BLaER1 treated with 17β-estradiol and CSF1 and Interleukin-3, amounts not matched to agents 10 nM and 100 nM (cell line): Measurements from ENCODE around the gene LTC4S.

ENCODE experiments used
- H3K27ac ChIP-seq, 11 experiments: shearing (Covaris generic); formaldehyde crosslinking; 2 replicates each; pipeline ENCODE4 v1.8.1; 2022
- H3K27me3 ChIP-seq, 11 experiments: shearing (Covaris generic); formaldehyde crosslinking; 2 replicates each; pipeline ENCODE4 v1.8.1; 2022
- H3K36me3 ChIP-seq, 11 experiments: shearing (Covaris generic); formaldehyde crosslinking; 2 replicates each; pipeline ENCODE4 v1.8.1; 2022
- H3K4me1 ChIP-seq, 10 experiments: shearing (Covaris generic); formaldehyde crosslinking; 2 replicates each; pipeline ENCODE4 v1.8.1; 2022
- H3K4me2 ChIP-seq, 11 experiments: shearing (Covaris generic); formaldehyde crosslinking; 2 replicates each; pipeline ENCODE4 v1.8.1; 2022
- H3K4me3 ChIP-seq, 10 experiments: shearing (Covaris generic); formaldehyde crosslinking; 2 replicates each; pipeline ENCODE4 v1.8.1; 2022
- H3K9ac ChIP-seq, 11 experiments: shearing (Covaris generic); formaldehyde crosslinking; 2 replicates each; pipeline ENCODE4 v1.8.1; 2022
- H3K9me3 ChIP-seq, 11 experiments: shearing (Covaris generic); formaldehyde crosslinking; replicated peaks in 1 of 11; 2 replicates each; pipeline ENCODE4 v1.8.1; 2022
- H4K20me1 ChIP-seq, 11 experiments: shearing (Covaris generic); formaldehyde crosslinking; 2 replicates each; pipeline ENCODE4 v1.8.1; 2022
- Cebpa-rat ChIP-seq, 11 experiments: shearing (Covaris generic); IDR thresholded peaks; 2 replicates each; pipeline ENCODE4 v1.8.1; 2022

LTC4S gene

DNA sequence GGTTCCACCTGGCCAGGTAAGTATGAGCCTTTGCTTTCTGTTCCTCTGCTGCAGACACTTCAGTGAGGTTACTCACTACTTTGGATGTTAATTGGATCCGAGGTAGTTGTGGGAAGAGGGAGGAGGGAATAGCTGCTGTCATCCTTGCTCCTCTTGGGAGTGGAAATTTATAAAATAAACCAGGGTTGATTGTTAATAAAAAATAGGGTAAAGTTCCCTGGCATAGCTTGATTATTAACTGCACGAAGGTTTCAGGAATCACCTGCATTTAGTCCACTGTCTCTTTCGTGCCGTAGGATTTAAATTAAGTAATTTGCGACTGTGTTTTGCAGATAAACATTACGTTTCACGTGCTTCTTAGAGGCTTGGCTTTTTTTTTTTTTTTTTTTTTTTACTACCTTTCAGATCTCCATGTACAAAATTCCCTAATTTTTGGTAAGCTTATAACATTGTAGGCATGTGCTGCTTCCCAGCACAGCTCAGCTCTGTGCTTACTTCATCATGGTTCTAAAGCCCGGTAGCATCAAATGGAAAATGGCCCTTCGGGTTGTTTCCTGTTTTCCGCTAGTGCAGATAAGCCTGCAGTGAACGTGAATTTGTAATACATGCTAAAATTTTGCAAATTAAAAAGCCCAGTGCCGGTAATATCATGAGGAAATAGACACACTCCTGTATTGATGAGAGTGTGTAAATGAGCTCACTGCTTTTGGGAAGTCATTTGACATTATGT, 26.9 kb upstream of the LTC4S start:
- H3K4me2 ChIP-seq: peak overlapping the region in 5 of 11 experiments; percentile 72 to 91 (median 72); a peak in 9 of 22 replicates
- TF ChIP-seq Cebpa-rat (IDR thresholded peaks at IDR 0.05): no peak
- no peak overlapping the region for H3K4me3 ChIP-seq
- H4K20me1 ChIP-seq: peaks cover 84 to 100% (median 94%) of the 10 kb centered on the region in 11 experiments
- H3K36me3 ChIP-seq: peaks cover 52 to 86% (median 80%) of the 10 kb centered on the region in 11 experiments
- H3K4me1 ChIP-seq: peaks cover 12 to 98% (median 65%) of the 10 kb centered on the region in 10 experiments
- H3K27ac ChIP-seq: peak overlapping the region in 2 of 11 experiments; percentile 6 to 62; a peak in 3 of 22 replicates
- no peaks in the 10 kb centered on the region for H3K9me3 ChIP-seq
- H3K27me3 ChIP-seq: no peaks in the 10 kb centered on the region
- peak overlapping the region in 4 of 11 experiments; percentile 29 to 59 (median 38); a peak in 3 of 22 replicates for H3K9ac ChIP-seq

DNA sequence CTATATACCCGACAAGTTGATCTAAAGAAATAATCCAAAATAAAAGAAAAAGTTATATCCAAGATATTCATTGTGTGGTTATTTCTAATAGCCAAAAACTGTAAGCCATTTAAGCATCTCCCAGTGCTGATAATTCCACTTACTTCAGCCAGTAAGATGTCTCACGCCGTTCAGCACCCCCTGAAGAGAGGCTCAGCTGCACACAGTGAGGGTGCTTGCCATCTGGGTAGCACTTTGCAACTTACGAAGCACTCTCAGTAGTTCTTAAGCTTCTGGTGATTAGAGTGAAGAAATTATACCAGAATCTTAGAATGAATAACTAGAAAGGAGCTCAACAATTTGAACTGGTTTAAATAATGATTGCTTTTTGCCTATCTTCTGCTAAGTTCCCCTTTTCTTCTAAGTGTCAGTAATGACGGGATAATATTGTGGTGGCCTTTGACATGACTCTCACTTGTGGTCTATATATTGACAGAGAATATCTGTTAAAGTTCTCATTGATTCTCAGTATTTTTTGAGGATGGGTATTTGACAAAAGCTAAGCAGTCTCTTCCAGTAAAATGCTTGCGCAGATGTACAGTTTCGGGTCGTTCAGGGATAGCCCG, 26.2 kb upstream of the LTC4S start:
- no peak overlapping the region for H3K4me3 ChIP-seq
- H4K20me1 ChIP-seq: peaks cover 80 to 99% (median 91%) of the 10 kb centered on the region in 11 experiments
- no peak overlapping the region for H3K9ac ChIP-seq
- H3K27ac ChIP-seq: no peak overlapping the region
- H3K36me3 ChIP-seq: peaks cover 59 to 93% (median 87%) of the 10 kb centered on the region in 11 experiments
- TF ChIP-seq Cebpa-rat (IDR thresholded peaks at IDR 0.05): no peak
- peak overlapping the region in 4 of 11 experiments; percentile 6 to 91 (median 76); a peak in 7 of 22 replicates for H3K4me2 ChIP-seq
- H3K4me1 ChIP-seq: peaks cover 5 to 91% (median 58%) of the 10 kb centered on the region in 10 experiments
- no peaks in the 10 kb centered on the region for H3K27me3 ChIP-seq
- no peaks in the 10 kb centered on the region for H3K9me3 ChIP-seq

DNA sequence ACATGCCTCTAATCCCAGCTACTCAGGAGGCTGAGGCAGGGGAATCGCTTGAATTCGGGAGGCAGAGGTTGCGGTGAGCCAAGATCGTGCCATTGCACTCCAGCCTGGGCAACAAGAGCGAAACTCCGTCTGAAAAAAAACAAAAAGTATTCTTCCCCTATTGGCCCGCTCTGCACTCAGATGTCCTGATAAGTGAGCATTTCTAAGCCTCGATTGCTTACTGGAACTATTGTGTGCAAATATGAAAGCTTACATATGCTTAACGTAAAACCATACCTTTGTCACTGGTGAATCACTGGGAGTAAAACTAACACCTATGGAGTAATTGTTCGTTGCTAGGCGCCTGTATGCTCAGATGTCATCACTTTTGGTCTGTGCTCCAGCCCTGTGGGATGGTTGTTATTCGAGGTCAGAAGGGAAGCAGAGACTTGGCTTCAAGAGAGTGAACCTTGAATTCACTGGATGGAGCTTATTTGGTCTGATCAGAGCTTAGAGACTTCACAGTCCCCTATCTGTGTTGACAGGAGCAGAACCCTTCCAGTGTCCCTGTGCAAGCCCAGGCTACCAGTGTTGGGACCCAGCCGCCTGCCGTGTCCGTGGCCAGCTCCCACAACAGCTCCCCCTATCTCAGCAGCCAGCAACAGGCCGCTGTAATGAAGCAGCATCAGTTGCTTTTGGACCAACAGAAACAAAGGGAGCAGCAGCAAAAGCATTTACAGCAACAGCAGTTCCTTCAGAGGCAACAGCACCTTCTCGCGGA, 25.3 kb upstream of the LTC4S start:
- Histone ChIP-seq H3K4me2 (peak overlapping the region in 6 of 11 experiments; percentile 6 to 91 (median 59); a peak in 8 of 22 replicates), H3K4me3 (no peak overlapping the region), H3K9ac (0 out of 22 replicates have a peak overlapping the region, but pooled peaks of 1 of the 11 experiments have one; percentile 1), H3K36me3 (peaks cover 68 to 100% (median 96%) of the 10 kb centered on the region in 11 experiments), H3K9me3 (no peaks in the 10 kb centered on the region), H4K20me1 (peaks cover 71 to 98% (median 86%) of the 10 kb centered on the region in 11 experiments), H3K4me1 (peaks cover 0 to 82% (median 49%) of the 10 kb centered on the region in 10 experiments; a peak in 19 of 20 replicates), H3K27ac (no peak overlapping the region), H3K27me3 (no peaks in the 10 kb centered on the region)
- no peak for TF ChIP-seq Cebpa-rat (IDR thresholded peaks at IDR 0.05)

DNA sequence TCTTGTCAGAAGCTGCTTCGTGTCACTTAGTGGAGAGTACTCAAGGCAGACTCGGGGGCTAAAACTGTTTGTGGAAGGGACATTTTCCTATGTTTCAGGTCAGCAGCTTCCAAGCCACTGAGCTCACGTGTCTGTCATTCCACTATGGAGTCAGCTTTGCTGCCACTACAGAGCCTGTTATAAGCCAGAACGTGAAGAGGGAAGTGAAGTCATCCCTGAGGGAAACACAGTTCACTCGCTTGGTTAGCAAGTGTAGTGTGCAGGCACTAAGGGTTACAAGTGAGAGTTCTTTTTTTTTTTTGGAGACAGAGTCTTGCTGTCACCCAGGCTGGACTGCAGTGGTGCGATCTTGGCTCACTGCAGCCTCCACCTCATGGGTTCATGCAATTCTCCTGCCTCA, 24.5 kb upstream of the LTC4S start:
- Histone ChIP-seq H3K4me2 (peak overlapping the region in 8 of 11 experiments; percentile 6 to 67 (median 46); a peak in 13 of 22 replicates), H3K27me3 (no peaks in the 10 kb centered on the region), H4K20me1 (peaks cover 63 to 97% (median 82%) of the 10 kb centered on the region in 11 experiments), H3K9me3 (no peaks in the 10 kb centered on the region), H3K4me3 (no peak overlapping the region), H3K9ac (peak overlapping the region in 2 of 11 experiments; percentile 1 to 25; a peak in 1 of 22 replicates), H3K4me1 (peaks cover 0 to 74% (median 44%) of the 10 kb centered on the region in 10 experiments; a peak in 16 of 20 replicates), H3K36me3 (peaks cover 76 to 100% (median 98%) of the 10 kb centered on the region in 11 experiments), H3K27ac (0 out of 22 replicates have a peak overlapping the region, but pooled peaks of 1 of the 11 experiments have one; percentile 2)
- TF ChIP-seq Cebpa-rat (IDR thresholded peaks at IDR 0.05): no peak

DNA sequence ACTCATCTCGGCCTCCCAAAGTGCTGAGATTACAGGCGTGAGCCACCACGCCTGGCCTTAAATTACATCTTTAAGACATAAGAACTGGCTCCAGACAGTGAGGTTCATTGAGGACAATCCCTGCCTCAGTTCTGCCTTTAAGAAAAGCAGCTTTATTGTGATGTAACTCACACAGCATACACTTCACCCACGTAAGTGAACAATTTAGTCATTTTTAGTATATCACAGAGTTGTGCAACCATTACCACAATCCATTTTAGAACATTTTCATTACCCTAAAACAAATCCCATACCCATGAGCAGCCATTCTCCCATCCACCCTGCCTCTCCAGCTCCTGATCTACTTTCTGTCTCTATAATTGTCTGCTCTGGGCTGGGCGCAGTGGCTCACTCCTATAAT, 24.0 kb upstream of the LTC4S start:
- H3K36me3 ChIP-seq: peaks cover 81 to 100% (median 100%) of the 10 kb centered on the region in 11 experiments
- H3K27me3 ChIP-seq: no peaks in the 10 kb centered on the region
- H4K20me1 ChIP-seq: peaks cover 61 to 98% (median 82%) of the 10 kb centered on the region in 11 experiments
- no peak overlapping the region for H3K4me3 ChIP-seq
- peak overlapping the region in 1 of 11 experiments; percentile 25; a peak in 1 of 22 replicates for H3K9ac ChIP-seq
- H3K4me1 ChIP-seq: peaks cover 0 to 69% (median 41%) of the 10 kb centered on the region in 10 experiments; a peak in 16 of 20 replicates
- H3K4me2 ChIP-seq: peak overlapping the region in 8 of 11 experiments; percentile 6 to 67 (median 46); a peak in 13 of 22 replicates
- 0 out of 22 replicates have a peak overlapping the region, but pooled peaks of 1 of the 11 experiments have one; percentile 2 for H3K27ac ChIP-seq
- no peak for TF ChIP-seq Cebpa-rat (IDR thresholded peaks at IDR 0.05)
- no peaks in the 10 kb centered on the region for H3K9me3 ChIP-seq

DNA sequence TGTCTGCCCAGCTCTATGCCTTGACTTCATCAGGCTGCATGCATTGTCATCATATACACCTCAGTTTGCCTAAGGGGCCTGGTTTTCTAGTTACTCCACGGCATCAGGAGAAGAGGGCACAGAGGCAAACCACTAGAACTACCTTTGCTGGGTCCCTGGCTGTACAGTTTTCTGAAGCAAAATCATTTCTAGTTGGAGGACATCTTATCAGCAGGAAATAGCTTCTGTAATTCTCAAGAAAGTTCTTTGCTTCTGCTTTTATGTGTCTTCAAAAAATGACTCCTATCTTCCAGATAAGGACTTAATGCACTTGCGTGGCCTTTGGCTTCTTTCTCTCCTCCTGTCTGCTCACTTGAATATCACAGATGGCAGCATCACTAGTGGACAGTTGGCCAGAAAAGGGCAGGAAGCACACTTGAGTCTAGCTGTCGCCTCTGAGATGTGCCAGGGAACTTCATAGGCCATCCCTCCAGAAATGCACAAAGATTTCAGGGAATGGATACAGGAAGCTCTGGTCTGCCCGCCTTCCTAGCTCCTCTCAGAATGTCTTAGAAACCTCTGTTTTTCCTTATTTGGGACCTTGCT, 22.4 kb upstream of the LTC4S start:
- Histone ChIP-seq H3K9me3 (no peaks in the 10 kb centered on the region), H3K27ac (no peak overlapping the region), H3K4me2 (no peak overlapping the region), H3K27me3 (no peaks in the 10 kb centered on the region), H3K36me3 (peaks cover 85 to 100% (median 100%) of the 10 kb centered on the region in 11 experiments), H3K9ac (no peak overlapping the region), H3K4me3 (no peak overlapping the region), H3K4me1 (peaks cover 0 to 63% (median 25%) of the 10 kb centered on the region in 10 experiments; a peak in 14 of 20 replicates), H4K20me1 (peaks cover 47 to 94% (median 71%) of the 10 kb centered on the region in 11 experiments)
- no peak for TF ChIP-seq Cebpa-rat (IDR thresholded peaks at IDR 0.05)

DNA sequence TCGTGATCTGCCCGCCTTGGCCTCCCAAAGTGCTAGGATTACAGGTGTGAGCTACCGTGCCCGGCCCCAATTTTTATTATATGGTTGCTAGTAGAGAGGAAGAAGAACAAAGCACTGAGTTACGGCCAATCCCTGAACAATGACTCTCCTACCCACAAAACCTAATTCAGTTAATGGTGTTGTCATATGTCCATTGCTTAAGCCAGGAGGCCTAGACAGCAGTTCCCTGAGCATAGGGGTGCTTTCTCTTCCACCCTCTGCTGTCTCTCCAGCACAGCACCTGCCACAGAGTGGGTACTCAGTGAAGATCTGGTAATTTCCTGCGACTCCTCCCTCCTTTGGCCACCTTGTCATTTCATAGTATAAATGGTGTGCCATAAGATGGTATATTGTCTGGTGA, 21.4 kb upstream of the LTC4S start:
- H3K4me2 ChIP-seq: no peak overlapping the region
- TF ChIP-seq Cebpa-rat (IDR thresholded peaks at IDR 0.05): no peak
- no peaks in the 10 kb centered on the region for H3K9me3 ChIP-seq
- H3K36me3 ChIP-seq: peaks cover 82 to 100% (median 99%) of the 10 kb centered on the region in 11 experiments
- no peak overlapping the region for H3K4me3 ChIP-seq
- peaks cover 38 to 91% (median 67%) of the 10 kb centered on the region in 11 experiments for H4K20me1 ChIP-seq
- H3K27ac ChIP-seq: no peak overlapping the region
- H3K4me1 ChIP-seq: peaks cover 0 to 63% (median 22%) of the 10 kb centered on the region in 10 experiments; a peak in 14 of 20 replicates
- H3K27me3 ChIP-seq: no peaks in the 10 kb centered on the region
- no peak overlapping the region for H3K9ac ChIP-seq

DNA sequence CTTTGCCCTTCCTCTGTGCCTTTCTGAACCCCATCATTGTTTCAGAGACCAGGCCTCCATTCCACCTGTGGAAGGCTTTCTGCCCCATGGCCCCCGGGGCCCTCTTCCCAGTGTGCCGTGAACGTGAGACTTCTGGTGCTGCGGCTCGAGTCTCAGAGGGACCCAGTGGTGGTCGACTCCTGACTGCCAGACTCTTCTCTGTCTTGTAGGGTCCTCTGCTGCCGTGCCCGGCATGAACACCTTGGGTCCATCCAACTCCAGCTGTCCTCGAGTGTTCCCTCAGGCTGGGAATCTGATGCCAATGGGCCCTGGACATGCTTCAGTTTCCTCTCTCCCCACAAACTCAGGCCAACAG, 20.1 kb upstream of the LTC4S start:
- Histone ChIP-seq H3K4me3 (no peak overlapping the region), H4K20me1 (peaks cover 25 to 90% (median 67%) of the 10 kb centered on the region in 11 experiments; a peak in 21 of 22 replicates), H3K4me1 (peaks cover 0 to 63% (median 29%) of the 10 kb centered on the region in 10 experiments; a peak in 14 of 20 replicates), H3K4me2 (no peak overlapping the region), H3K27ac (no peak overlapping the region), H3K9me3 (no peaks in the 10 kb centered on the region), H3K9ac (no peak overlapping the region), H3K36me3 (peaks cover 79 to 100% (median 100%) of the 10 kb centered on the region in 11 experiments), H3K27me3 (no peaks in the 10 kb centered on the region)
- TF ChIP-seq Cebpa-rat (IDR thresholded peaks at IDR 0.05): no peak
